Measurements from ENCODE around the gene ACSM5.
"Not testable (repeated sequence)": the region's sequence is repeated elsewhere in the genome, so short reads cannot be mapped to it uniquely, and the experiment has no call there.

ACSM5 gene

DNA sequence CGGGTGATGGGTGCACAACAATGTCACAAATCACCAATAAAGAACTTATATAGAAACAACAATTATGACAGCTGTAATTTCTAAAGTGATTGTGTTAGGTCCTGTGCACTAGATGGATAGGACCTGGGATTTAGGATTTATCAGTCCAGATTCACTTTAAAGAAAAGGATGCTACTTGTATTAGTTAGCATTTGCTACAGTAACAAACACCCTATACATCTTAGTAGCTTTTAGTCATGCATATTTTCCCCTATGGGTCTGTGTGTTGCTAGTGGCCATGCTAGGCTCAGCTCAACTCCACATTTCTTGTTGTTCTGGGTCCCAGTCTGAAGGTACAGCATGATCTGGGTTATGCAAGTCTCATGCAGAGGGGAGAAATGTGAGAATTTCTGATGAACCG lies 49.9 kb downstream of the ACSM5 start:
- not testable (repeated sequence) for DNase-seq

DNA sequence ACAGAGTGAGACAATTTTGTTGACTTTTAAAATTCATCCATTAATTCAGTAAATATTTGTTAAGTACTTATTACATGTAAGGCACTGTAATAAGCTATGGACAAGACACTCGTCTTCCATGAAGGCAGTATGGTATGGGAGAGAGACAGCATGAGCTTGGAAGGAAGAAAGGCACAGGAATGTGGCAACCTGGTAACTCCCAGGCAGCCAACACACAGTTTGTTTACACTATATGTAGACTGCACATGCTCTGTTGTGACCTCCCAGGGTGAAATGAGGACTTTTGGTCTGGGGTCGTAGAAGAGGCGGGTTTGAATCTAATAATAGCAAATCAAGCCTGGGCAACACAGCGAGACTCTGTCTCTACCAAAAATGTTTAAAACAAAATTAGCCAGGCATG lies 51.0 kb downstream of the ACSM5 start:
- not testable (repeated sequence) for DNase-seq

DNA sequence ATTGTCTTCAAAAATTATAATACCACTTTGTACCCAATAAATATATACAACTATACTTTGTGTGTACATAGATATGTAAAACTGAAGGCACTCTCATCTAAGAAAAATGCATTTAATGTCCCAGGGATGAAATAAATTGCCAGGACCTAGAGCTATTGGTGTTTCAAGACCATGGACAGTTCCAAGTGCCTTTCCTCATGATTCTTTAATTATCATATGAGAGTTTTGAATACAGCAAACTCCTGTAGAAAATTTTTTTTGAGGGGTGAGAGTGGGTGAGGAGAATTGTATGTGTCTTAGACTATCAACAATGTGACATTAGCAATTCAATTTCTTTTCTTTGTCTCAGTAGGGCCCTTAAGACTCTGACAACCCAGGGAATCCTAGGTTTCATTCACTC lies 59.6 kb downstream of the ACSM5 start:
- not testable (repeated sequence) for DNase-seq

DNA sequence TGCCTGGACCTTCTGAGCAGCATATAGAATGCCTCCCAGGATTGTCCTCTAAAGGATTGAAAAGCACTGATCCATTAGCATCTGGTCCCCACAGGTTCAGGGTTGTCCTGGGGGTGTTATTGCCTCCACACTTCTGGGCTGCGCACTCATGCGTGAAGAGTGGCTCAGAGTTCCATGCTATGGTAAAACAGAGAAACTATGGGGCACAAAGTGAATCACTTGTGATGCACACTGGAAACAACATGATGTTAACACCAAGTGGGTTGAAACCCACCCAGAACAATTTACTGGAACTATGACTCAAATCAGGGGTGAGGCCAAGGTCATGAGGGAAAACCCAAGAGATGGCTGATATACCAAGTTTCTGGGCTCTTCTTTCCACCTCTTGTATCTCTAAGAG lies 60.6 kb downstream of the ACSM5 start:
- not testable (repeated sequence) for DNase-seq

DNA sequence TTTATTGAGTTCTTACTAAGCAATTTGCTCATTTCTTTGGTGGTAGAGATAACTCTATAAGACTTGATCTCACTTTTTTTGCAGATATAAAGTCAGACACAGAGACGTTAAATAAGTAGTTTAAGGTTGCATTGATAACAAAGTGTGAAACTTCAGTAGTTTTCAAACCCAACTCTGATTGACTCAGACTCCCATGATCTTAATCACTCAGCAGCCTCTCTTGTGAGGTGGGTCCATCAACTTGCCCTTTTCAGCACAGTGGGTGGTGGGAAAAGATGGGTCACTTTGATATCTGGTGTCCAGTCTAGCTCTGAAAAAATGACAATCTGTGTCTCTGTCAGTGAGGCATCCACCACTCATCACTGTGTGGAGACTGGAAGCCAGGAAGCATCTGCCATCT lies 61.4 kb downstream of the ACSM5 start:
- DNase-seq, result not testable (repeated sequence)

DNA sequence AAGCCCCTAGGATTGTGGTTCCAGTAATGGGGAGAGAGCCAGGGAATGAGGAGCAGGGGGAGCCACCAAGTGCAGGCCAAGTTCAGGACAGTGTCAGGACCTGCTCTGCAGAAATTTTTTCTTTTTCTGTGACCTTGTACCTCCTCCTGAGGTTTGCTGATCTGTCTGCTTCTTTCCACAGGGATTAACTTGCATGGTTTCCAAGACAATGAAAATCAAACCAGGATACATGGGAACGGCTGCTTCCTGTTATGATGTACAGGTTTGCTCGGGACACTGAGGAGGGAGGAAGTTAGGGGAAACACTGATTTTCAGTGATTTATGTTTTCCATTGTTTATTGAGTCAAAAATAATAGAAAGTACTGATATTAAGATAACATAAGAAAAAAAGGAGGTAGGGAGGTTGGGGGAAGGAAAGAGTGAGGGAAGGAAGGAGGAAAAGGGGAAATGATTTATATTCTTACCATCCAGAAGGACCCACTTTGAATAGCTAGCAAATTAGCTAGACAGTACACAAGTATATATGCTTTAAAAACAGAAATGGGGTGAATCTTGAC lies 67.9 kb downstream of the ACSM5 start:
- not testable (repeated sequence) for DNase-seq

DNA sequence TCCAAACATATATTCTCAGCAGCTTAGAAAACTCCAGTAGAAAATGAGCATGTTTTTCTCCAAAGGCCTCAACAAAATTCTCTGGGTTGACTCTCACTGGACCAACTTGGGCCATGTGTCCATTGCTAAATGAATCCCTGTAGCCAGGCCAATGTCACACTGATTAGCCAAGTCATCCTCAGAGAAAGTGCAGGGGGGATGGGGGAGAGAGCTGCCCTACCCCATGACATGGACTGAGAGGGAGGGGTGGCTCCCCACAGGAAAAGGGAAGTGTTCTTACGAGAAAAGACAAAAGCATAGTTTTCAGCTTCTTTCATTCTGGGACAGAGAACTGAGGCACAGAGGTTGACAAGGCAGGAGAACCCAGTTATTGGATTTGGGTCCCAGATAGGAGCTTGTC lies 74.7 kb downstream of the ACSM5 start:
- DNase-seq, result not testable (repeated sequence)

DNA sequence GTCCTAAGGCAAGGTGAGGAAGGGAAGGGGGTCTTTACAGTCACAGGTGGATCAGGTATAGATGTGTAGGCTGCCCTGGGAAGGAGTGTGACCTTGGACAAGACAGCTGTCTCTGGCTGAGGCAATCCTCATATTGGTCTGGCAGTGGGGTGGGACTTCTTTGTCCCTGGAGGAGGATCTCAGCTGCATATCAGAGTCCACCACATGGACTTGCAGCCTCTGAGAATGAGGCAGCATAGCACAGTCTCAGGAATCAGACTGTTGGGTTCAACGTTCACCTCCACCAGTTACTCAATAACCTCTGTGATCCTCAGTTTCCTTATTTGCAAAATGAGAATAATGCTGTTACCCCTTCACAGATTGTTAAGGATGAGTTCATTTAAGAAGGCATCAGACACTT lies 75.4 kb downstream of the ACSM5 start:
- no peak for DNase-seq

DNA sequence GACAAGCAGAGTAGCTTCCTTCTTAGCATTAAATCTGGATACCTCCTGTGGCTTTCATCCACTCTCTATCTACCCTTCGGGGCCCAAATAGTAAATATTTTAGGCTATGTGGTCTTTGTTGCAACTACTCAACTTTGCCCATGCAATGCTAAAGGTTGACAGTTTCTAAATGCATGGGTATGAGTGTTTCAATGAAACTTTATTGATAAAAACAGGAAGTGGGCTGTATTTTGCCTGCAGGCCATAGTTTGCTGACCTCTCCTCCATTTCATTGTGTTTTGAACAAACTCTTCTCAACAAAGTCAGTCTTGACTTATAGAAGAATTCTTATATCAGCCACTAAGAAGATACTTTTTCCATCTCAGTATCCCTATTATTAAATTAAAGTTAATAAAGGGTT lies 76.1 kb downstream of the ACSM5 start:
- no peak for DNase-seq

Data from NCI-H1436 treated with DMSO at 0.1 percent for 48 hours (cell line).